NT2/D1 (cell line): ENCODE results near the gene PLBD1.

Source experiments
- SUZ12 ChIP-seq: IDR thresholded peaks from 2 replicates; pipeline ENCODE4 v1.6.1; 2011; ENCODE audit not compliant: insufficient read length, insufficient read depth; ENCODE audit errors: extremely low read depth
- YY1 ChIP-seq: IDR thresholded peaks from 2 replicates; pipeline ENCODE4 v1.6.1; 2011; ENCODE audit not compliant: insufficient read length, insufficient read depth
- ZNF274 ChIP-seq: IDR thresholded peaks from 2 replicates; pipeline ENCODE4 v1.6.1; 2011; ENCODE audit warnings: mild to moderate bottlenecking, low read depth, low read length

GRCh38 chr12:14460212-14460841 is 107.4 kb downstream of the PLBD1 start:
- TF ChIP-seq YY1: no peak
- no peak for TF ChIP-seq SUZ12
- no peak for TF ChIP-seq ZNF274
